CD14-positive monocyte (primary cell): ENCODE measurements around the gene CLBA1. TPM values are rescaled to one million over a fixed set of nuclear protein-coding genes. Genes with fewer than 3 reads are reported as not detected.
"Not testable (repeated sequence)": the region's sequence is repeated elsewhere in the genome, so short reads cannot be mapped to it uniquely, and the experiment has no call there.

Source experiments
- DNase-seq, 3 donors: peaks; one replicate each; pipeline ENCODE4 v3.0.0-alpha.2; 2011 to 2022
- H2AFZ ChIP-seq: 2 replicates; pipeline ENCODE4 v1.6.0; 2012; ENCODE audit warnings: mild to moderate bottlenecking, low read depth, low read length, inconsistent platforms; ENCODE audit not compliant: insufficient read depth, poor library complexity, severe bottlenecking
- H3K27ac ChIP-seq, 2 donors: 1 replicate in 1 of 2; 2 replicates in 1 of 2; pipeline ENCODE4 v1.5.1; 2012 to 2013; ENCODE audit warnings: low read length in 2 of 2, control low read depth in 1 of 2, inconsistent platforms in 1 of 2, low read depth in 1 of 2, mild to moderate bottlenecking in 1 of 2
- H3K27me3 ChIP-seq, 2 donors: one replicate each; pipeline versions ENCODE4 v1.6.0 to v1.6.1; 2011 to 2013; ENCODE audit warnings: low read length in 2 of 2; ENCODE audit not compliant: control insufficient read depth in 2 of 2, insufficient read depth in 2 of 2
- H3K36me3 ChIP-seq, 2 donors: replicated peaks in 1 of 2; 1 replicate in 1 of 2; 2 replicates in 1 of 2; pipeline versions ENCODE4 v1.5.1 to v1.6.1; 2012 to 2013; ENCODE audit warnings: low read length in 2 of 2, control low read depth in 1 of 2, inconsistent platforms in 1 of 2, mild to moderate bottlenecking in 1 of 2; ENCODE audit not compliant: insufficient read depth in 2 of 2, control insufficient read depth in 1 of 2
- H3K4me1 ChIP-seq, 2 donors: 1 replicate in 1 of 2; 2 replicates in 1 of 2; pipeline versions ENCODE4 v1.5.1 to v1.6.1; 2012 to 2013; ENCODE audit warnings: low read length in 2 of 2, control low read depth in 1 of 2, inconsistent platforms in 1 of 2, mild to moderate bottlenecking in 1 of 2, moderate library complexity in 1 of 2; ENCODE audit not compliant: insufficient read depth in 2 of 2, control insufficient read depth in 1 of 2
- H3K4me2 ChIP-seq: replicated peaks from 2 replicates; pipeline ENCODE3; 2012; ENCODE audit warnings: low read length, moderate library complexity, mild to moderate bottlenecking; ENCODE audit not compliant: poor library complexity, severe bottlenecking; ENCODE audit errors: extremely low read depth
- H3K4me3 ChIP-seq, 3 experiments: fragments of 200-600 bp in 1 of 3; sonication (generic) in 1 of 3; replicated peaks in 1 of 3; 1 replicate in 2 of 3; 2 replicates in 1 of 3; pipeline ENCODE4 v1.5.1; 2011 to 2013; ENCODE audit warnings: low read length in 3 of 3, mild to moderate bottlenecking in 3 of 3, control low read depth in 2 of 3, low read depth in 2 of 3, inconsistent platforms in 1 of 3, moderate library complexity in 1 of 3
- H3K79me2 ChIP-seq: 2 replicates; pipeline ENCODE4 v1.6.0; 2012; ENCODE audit warnings: mild to moderate bottlenecking, control low read depth, inconsistent platforms, low read length, moderate library complexity; ENCODE audit not compliant: insufficient read depth
- H3K9ac ChIP-seq: 2 replicates; pipeline ENCODE4 v1.6.0; 2017; ENCODE audit warnings: low read length, mild to moderate bottlenecking; ENCODE audit not compliant: insufficient read depth, poor library complexity, severe bottlenecking
- H3K9me3 ChIP-seq, 2 donors: replicated peaks in 1 of 2; 1 replicate in 1 of 2; 2 replicates in 1 of 2; pipeline versions ENCODE4 v1.5.1 to v1.6.1; 2012 to 2013; ENCODE audit warnings: low read length in 2 of 2, control low read depth in 1 of 2; ENCODE audit not compliant: control insufficient read depth in 1 of 2, insufficient read depth in 1 of 2
- H4K20me1 ChIP-seq: 2 replicates; pipeline ENCODE4 v1.6.0; 2012; ENCODE audit warnings: mild to moderate bottlenecking, low read length, control low read depth, moderate library complexity; ENCODE audit not compliant: insufficient read depth
- H3K27ac Mint-ChIP-seq, 7 donors: one replicate each; pipeline ENCODE4 v1.8.0; 2020; ENCODE audit warnings: mild to moderate bottlenecking in 7 of 7, mixed read lengths in 7 of 7, moderate library complexity in 6 of 7, inconsistent platforms in 2 of 7
- H3K27me3 Mint-ChIP-seq, 3 donors: one replicate each; pipeline ENCODE4 v1.8.0; 2021 to 2022; ENCODE audit warnings: low read depth in 3 of 3, mild to moderate bottlenecking in 3 of 3, mixed read lengths in 3 of 3, moderate library complexity in 3 of 3, inconsistent platforms in 1 of 3
- H3K36me3 Mint-ChIP-seq, 2 donors: one replicate each; pipeline ENCODE4 v1.8.0; 2020; ENCODE audit warnings: mixed read lengths in 2 of 2, inconsistent platforms in 1 of 2, mild to moderate bottlenecking in 1 of 2
- H3K4me1 Mint-ChIP-seq: one replicate; pipeline ENCODE4 v1.8.0; 2020; ENCODE audit warnings: mild to moderate bottlenecking, mixed read lengths
- H3K4me3 Mint-ChIP-seq, 2 donors: one replicate each; pipeline ENCODE4 v1.8.0; 2020; ENCODE audit warnings: mild to moderate bottlenecking in 2 of 2, mixed read lengths in 2 of 2, moderate library complexity in 1 of 2
- H3K9me3 Mint-ChIP-seq, 7 donors: one replicate each; pipeline ENCODE4 v1.8.0; 2020 to 2022; ENCODE audit warnings: mixed read lengths in 7 of 7, mild to moderate bottlenecking in 6 of 7, moderate library complexity in 6 of 7, inconsistent platforms in 2 of 7
- CTCF ChIP-seq: fragments of 200-600 bp; IDR thresholded peaks from one replicate; pipeline ENCODE4 v1.8.0; 2022; ENCODE audit warnings: antibody characterized with exemption, mild to moderate bottlenecking
- WGBS: methylation state at CpG from one replicate; pipeline ENCODE4 v1.1.5; 2013; ENCODE audit warnings: missing lambda C conversion rate; ENCODE audit not compliant: insufficient coverage; 5-methylcytosine and 5-hydroxymethylcytosine counted together
- intact Hi-C, 2 donors: fragments of 100-400 bp; cut with micrococcal nuclease; formaldehyde crosslinking; loops; one replicate each; pipeline versions ENCODE4 v1.15.0 to v1.15.1; 2023
- polyA plus RNA-seq, 3 donors: library from polyadenylated mRNA; depleted of rRNA in 1 of 3; unstranded in 2 of 3; stranded (reverse) in 1 of 3; fragments of 300-500 nt in 2 of 3; fragments of >200 nt in 1 of 3; fragmentation: Illumina TruSeq in 2 of 3; gene quantifications; 1 replicate in 2 of 3; 2 replicates in 1 of 3; pipeline ENCODE4 v1.2.3, GENCODE V29; 2012 to 2021

Gene CLBA1
- polyA plus RNA-seq, 3 donors, result 0.62 to 0.76 (median 0.63) TPM

GRCh38 chr14:105033412-105033900 is 47.9 kb downstream of the CLBA1 start:
- Mint-ChIP-seq H3K4me3 (peak overlapping the region; percentile 77 to 95), H3K27ac (peak overlapping the region; percentile 90 to 96 (median 95)), H3K4me1 (peaks cover 24% of the 10 kb centered on the region)
- Histone ChIP-seq H3K4me3 (peak overlapping the region; percentile 64 to 89 (median 74)), H2AFZ (peak overlapping the region; percentile 78), H3K4me2 (peak overlapping the region; percentile 69), H3K9ac (peak overlapping the region; percentile 75), H3K4me1 (peaks cover 20 to 21% of the 10 kb centered on the region in 2 donors), H3K27ac (peak overlapping the region; percentile 78 to 86)
- H3K9me3 ChIP-seq, H3K27me3 Mint-ChIP-seq, H3K36me3 ChIP-seq, H3K36me3 Mint-ChIP-seq, H3K27me3 ChIP-seq, H4K20me1 ChIP-seq, H3K9me3 Mint-ChIP-seq, H3K79me2 ChIP-seq, intact Hi-C loops: not testable (repeated sequence)
- DNase-seq, result peak in 2 of 3 donors; percentile 36 to 44
- WGBS, result under 1% methylated on average over 21 of the region's 45 CpGs

- H3K9me3 ChIP-seq, result no peaks in the 10 kb centered on the region
- H3K4me3 ChIP-seq, result peak overlapping the region in 1 of 3 experiments; percentile 74
- no peak overlapping the region for H2AFZ ChIP-seq
- H3K27ac ChIP-seq, result peak overlapping the region; percentile 78 to 86
- Mint-ChIP-seq H3K36me3 (peaks cover 3% of the 10 kb centered on the region in 2 donors), H3K27me3 (peaks cover 5 to 9% (median 7%) of the 10 kb centered on the region in 3 donors), H3K4me3 (peak overlapping the region; percentile 20 to 95), H3K9me3 (peaks cover 0 to 2% (median 0%) of the 10 kb centered on the region in 7 donors), H3K27ac (peak overlapping the region; percentile 90 to 96 (median 95)), H3K4me1 (peaks cover 24% of the 10 kb centered on the region)
- H3K36me3 ChIP-seq, result no peaks in the 10 kb centered on the region
- no peaks in the 10 kb centered on the region for H3K27me3 ChIP-seq
- no peak overlapping the region for H3K4me2 ChIP-seq
- WGBS, result 72% methylated on average over 10 of the region's 17 CpGs
- no peaks in the 10 kb centered on the region for H3K79me2 ChIP-seq
- no peak for TF ChIP-seq CTCF
- no peaks in the 10 kb centered on the region for H4K20me1 ChIP-seq
- peak; percentile 79 to 90 (median 81) for DNase-seq
- H3K4me1 ChIP-seq, result peaks cover 20 to 21% of the 10 kb centered on the region in 2 donors
- intact Hi-C loops, result loop anchor here (1.0 kb wide), 2 partner anchors 8 to 9 kb away; no protein-coding TSS in a partner anchor
- H3K9ac ChIP-seq, result no peak overlapping the region
Observed at GRCh38 chr14:105034315-105035039, 48.9 kb downstream of the CLBA1 start.

GRCh38 chr14:105035616-105036015 is 50.0 kb downstream of the CLBA1 start:
- no CpG with 5 or more reads among the region's 2 CpGs for WGBS
- H3K4me2 ChIP-seq, H3K4me3 ChIP-seq, H3K27ac ChIP-seq, H3K9me3 ChIP-seq, H3K27me3 Mint-ChIP-seq, H3K79me2 ChIP-seq, H3K36me3 ChIP-seq, DNase-seq, intact Hi-C loops, H3K4me3 Mint-ChIP-seq, H3K27me3 ChIP-seq, H3K9ac ChIP-seq, H3K9me3 Mint-ChIP-seq, H3K36me3 Mint-ChIP-seq, H2AFZ ChIP-seq, H4K20me1 ChIP-seq, H3K27ac Mint-ChIP-seq: not testable (repeated sequence)
- peaks cover 20 to 21% of the 10 kb centered on the region in 2 donors for H3K4me1 ChIP-seq
- H3K4me1 Mint-ChIP-seq, result peaks cover 24% of the 10 kb centered on the region
